ENCODE results near the gene TEAD3. TPM values are rescaled to one million over a fixed set of nuclear protein-coding genes. Genes with fewer than 3 reads are reported as not detected.

The TEAD3 gene
- total RNA-seq, 1 donor from 2014 or later = 25.3 TPM

DNA sequence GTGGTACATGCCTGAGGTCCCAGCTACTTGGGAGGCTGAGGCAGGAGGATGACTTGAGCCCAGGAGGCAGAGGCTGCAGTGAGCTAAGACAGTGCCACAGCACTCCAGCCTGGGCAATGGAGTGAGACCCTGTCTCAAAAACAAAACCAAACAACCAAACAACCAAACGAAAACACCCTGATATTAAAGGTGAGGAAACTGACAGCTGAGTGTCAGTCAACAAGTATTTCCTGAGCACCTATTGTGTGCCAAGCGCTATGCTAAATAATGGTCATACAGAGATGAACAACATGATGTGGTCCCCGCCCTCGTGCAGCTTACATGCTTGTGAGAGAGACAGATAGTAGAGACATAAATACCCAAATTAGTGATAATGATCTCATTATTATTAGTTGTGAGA lies 17.7 kb upstream of the TEAD3 start:
- no peak for DNase-seq (ENCODE audit: low spot score)

- DNase-seq (ENCODE audit: low spot score) = no peak
These were observed 15.9 kb upstream of the TEAD3 start, which contains the start of gene TULP1 for GRCh38 chr6:35512740-35513139. TULP1 (minus strand) TSS chr6:35512896; CDS start chr6:35512858, 38 bp downstream.

DNA sequence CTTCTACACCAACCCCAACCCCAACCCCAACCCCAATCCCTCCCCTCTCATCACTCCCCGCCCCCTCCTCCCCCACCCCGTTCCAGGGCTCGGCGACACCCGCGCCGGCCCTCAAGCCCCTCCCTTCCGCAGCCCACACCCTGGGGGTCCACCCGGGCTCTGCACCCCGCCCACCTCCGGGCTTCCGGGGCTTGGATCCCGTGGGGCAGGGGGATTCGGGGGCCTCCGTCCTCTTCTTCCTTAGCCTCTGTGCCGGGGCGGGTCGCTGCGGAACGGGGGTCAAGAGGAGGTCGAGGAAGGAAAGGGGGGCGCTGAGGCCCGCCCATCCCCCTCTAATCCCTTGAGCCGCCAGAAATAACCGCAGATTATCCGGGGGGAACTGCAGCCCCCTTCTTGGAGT lies 15.1 kb upstream of the TEAD3 start:
- no peak for DNase-seq (ENCODE audit: low spot score)

DNA sequence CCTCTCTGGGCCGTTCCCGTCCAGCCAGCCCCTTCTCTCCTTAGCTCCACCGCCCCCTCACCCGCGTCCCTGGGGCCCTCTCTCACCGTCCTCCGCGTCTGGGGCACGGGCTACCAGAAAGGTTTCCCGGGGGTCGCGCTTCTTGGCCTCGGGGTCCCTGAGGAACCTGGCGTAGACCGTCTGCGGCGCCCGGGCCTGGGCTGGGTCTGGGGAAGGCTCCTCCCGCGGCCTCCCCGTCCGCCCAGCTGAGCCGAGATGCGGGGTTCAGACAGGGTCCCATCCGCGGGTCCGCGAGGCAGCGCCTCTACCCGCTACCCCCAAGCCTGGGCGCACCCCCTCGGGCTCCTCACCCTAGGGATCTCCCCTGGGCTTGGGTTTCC lies 14.7 kb upstream of the TEAD3 start:
- no peak for DNase-seq (ENCODE audit: low spot score)

DNA sequence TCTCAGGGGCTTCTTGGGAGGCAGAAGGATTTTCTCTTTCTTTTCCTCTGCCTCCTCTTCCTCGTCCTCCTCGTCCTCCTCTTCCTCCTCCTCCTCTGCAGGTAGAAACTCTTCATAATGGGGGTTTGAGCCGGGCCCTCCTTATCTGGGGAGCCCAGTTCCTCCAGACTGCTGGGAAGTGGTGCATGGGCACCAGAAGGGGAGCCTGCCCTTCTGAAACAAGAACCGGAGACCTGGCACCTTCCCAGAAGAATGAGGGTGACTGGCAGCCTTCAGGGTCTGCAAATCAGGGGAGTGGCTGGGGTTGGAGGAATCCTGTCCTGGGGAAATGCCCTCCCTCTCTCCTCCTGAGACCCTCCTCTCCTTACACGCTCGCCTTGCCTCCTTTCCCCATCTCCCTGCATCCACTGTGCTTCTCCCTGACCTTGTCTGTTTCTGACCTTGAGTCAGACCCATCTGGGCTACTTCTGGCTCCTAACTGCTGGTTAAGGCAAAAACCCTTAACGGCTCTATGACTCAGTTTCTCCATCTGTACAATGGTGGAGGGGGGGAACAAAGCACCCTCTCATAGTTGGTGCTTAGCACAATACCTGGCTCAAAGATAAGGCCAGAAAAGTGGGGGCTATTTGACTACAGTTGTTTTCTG lies 14.2 kb upstream of the TEAD3 start:
- DNase-seq (ENCODE audit: low spot score) = no peak

DNA sequence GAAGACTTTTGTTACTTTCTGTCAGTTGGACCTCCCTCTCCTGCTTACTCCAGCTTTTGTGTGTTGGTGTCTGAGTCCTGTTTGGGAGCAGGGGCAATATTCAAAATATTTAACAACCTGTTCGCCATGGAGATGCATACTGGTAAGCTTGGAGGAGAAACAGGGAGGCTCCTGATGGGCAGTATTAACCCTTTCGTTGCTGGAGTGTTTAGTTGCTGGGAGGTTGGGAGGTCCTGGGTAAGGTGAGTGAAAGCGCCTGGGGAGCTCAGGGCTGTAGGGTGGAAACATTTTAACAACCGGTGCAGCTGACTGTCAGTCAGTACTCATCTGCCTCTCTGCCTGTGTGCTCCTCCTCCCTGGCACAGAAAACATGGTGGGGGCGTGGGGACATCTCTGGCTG lies 11.7 kb upstream of the TEAD3 start:
- no peak for DNase-seq (ENCODE audit: low spot score)

DNA sequence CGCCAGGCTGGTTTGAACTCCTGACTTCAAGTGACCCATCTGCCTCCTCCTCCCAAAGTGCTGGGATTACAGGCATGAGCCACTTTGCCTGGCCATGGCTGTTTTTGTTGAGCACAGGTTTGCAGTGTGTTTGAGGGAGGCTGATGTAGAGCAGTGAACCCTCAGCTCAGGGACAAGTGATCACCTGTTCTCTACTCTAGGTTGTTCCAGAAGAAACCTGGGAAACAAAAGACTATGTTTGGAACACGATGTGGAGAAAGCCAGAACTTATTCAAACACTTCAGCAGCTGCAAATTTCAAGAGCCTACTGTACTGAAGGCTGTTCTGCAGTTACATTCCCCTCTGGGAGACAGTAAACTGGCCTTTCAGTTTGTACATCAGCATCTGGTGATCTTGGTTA lies 11.1 kb upstream of the TEAD3 start:
- DNase-seq (ENCODE audit: low spot score) = no peak

DNA sequence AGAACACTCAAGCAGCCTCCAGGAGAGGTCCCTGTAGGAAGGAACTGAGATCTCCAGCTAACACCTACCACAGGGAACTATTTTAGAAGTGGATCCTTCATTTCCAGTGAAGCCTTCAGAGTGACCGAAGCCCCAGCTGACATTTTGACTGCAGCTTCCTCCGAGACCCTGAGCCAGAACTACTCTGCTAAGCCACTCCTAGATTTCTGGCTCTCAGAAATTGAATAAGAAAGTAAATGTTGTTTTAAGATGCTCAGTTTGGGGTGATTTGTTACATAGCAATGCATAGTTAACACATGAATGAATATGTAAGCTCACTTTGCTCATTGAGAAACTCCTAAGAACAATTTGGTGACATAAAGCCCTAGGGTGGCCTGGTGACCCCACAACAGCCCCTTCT lies 10.3 kb upstream of the TEAD3 start:
- no peak for DNase-seq (ENCODE audit: low spot score)

- no peak for DNase-seq (ENCODE audit: low spot score)
These were observed 9.7 kb upstream of the TEAD3 start for GRCh38 chr6:35506536-35506935.

DNA sequence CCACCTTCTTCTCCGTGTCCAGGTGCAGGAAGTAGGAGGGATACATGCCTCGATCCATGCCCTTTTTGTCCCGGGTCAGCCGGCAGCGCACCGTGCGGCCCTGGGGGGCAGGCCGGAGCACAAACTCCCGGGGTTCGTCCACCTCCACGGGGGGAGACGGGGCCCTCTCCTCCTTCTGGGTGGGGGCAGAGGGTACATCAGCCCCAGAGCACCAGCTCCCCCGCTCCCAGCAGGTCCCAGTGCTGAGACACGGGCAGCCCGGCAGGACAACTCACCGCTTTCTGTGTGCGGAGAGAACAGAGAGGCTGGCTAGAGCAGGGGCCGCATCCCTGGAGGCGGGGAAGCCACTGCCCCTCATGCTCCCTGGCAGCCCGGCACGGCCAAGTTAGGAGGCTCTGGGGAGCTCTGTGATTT lies 9.1 kb upstream of the TEAD3 start:
- DNase-seq (ENCODE audit: low spot score) = no peak

- DNase-seq (ENCODE audit: low spot score) = no peak
These were observed 6.7 kb upstream of the TEAD3 start for GRCh38 chr6:35503534-35503933.

GRCh38 chr6:35501784-35502183 lies 4.9 kb upstream of the TEAD3 start:
- no peak for DNase-seq (ENCODE audit: low spot score)

- no peak for DNase-seq (ENCODE audit: low spot score)
These were observed 3.9 kb upstream of the TEAD3 start for GRCh38 chr6:35500782-35501181.

GRCh38 chr6:35499372-35499771 lies 2.5 kb upstream of the TEAD3 start:
- no peak for DNase-seq (ENCODE audit: low spot score)

GRCh38 chr6:35498422-35499067 lies 1.7 kb upstream of the TEAD3 start:
- DNase-seq (ENCODE audit: low spot score) = no peak

DNA sequence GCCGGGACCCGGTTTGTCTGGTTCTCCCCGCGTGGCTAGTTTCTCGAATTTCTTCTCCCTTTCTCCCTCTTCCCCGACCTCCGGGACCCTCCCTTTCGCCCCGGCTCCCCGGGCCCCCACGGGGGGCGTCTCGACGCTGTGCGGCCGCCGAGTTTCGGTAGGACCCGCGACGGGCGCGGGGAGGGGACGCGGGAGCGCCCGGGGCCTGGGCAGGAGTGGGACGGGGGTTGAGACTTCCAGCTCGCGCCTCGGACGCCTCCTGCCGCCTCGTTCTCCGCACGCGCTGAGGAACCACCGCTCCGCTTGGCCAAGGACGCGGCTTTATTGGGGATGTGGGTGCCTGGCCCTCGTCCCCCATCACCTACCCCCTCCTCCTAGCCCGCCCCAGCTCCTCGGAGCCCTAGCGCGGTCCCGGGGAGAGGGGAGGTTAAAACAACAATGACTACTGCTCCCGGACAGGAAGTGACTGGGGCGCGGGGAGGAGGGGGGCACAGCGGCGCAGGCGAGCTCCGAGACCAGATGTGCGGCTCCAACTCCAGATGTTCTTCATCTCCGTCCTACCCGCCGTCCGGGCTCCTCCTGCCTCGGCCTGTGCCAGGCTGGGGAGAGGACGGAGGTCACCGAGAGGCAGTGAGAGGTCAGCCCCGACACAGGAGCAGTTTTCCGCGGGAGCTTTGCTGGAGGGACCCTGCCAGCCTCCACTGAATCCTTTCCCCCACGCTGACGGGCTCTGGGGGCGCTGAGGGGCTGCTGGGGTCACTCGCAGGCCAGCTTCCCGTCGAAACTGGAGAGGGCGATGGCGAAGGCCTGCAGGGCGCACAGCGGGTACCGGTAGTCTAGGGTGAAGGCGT lies 917 bp upstream of the TEAD3 start:
- DNase-seq (ENCODE audit: low spot score) = no peak

DNA sequence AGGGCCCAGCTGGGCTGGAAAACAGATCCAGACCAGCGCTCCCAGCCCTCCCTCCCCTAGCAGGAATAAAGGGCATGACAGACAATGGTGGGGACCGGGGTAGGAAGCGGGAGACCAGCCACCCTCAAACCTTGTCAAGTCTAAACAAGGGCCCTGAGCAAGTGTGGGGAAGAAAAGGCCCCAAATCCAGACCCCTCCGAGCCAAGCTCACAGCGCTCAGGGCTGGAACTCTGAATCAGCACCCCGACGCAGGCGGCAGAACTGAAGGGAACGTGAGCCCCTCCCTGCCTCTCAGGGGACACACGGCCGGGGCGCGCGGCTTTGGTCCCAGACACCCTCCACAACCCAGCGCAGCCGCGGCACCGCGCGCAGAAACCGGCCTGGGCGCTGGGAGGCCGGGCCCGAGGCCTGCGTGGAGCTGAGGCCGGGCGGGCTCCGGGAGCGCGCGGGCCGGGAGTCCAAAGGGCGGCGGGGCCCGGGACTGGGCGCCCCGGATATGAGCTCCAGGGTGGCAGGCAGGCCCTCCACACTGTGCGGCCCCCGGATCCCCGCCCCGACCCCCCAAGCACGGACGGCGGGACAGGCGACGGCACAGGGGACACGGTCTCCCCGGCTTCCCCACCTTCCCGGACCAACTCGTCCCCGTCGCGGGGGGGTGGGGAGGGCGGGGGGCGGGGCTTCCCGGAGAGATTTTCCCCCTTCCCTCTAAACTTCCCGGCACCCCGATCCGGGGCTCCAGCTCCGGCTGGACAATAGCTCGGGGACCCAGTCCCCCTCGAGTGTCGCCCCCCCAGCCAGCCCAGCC lies 641 bp downstream of the TEAD3 start:
- DNase-seq (ENCODE audit: low spot score) = no peak

GRCh38 chr6:35495258-35496035 lies 1.4 kb downstream of the TEAD3 start:
- DNase-seq (ENCODE audit: low spot score) = no peak

DNA sequence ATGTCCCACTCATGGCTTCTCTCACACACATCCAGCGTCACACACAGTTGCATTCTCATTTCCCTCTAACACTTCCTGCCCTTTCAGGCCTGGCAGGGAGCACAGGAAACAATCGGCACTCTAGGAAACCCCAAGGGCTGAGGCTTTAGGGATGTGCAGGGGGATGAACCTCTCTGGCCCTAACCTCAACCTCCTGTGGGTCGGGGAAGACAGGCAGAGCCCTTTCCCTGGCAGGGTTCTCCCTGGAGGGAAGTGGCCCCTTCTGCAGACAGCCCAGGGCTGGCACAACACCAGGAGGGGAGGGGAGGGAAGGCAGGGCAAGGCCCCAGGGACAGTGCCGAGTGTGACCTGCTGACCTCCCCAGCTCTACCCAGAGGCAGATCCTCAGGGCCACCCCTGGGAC lies 2.7 kb downstream of the TEAD3 start:
- DNase-seq (ENCODE audit: low spot score) = no peak

DNA sequence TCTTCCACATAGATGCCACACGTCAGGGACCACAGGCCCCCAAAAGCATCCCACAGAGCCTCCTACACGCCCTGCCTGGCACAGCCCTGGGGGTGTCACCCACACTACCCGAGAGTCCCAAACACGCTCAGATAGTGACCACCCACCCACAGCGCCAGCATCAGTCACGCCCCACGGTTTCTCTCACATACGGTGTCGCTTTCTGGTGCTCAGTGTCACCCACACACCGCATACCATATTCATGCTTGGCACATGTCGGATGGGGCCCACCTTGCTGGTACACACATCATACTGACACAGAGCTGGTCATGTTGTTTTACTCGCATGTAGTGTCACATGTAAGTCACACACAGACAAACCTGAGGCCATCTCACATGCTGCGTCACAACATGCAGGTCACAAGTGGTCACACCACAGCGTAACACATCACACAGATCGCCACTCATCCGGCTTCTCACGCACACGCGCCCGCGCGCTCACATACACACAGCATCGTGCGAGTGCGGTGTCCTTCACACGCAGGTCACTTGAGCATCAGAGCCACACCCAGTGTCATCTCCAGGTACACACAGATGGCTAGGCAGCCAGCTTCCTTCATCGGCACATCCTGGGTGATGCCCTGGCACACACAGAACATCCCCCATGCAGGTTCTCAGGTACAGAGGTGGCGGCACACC lies 3.4 kb downstream of the TEAD3 start:
- no peak for DNase-seq (ENCODE audit: low spot score)

Measured in mesenteric fat pad (tissue), 1 donor.